ENCODE results near the gene CAMK2N2.
A peak's percentile ranks its signal among the peaks of the same experiment; 100 is the strongest.

Gene CAMK2N2

DNA sequence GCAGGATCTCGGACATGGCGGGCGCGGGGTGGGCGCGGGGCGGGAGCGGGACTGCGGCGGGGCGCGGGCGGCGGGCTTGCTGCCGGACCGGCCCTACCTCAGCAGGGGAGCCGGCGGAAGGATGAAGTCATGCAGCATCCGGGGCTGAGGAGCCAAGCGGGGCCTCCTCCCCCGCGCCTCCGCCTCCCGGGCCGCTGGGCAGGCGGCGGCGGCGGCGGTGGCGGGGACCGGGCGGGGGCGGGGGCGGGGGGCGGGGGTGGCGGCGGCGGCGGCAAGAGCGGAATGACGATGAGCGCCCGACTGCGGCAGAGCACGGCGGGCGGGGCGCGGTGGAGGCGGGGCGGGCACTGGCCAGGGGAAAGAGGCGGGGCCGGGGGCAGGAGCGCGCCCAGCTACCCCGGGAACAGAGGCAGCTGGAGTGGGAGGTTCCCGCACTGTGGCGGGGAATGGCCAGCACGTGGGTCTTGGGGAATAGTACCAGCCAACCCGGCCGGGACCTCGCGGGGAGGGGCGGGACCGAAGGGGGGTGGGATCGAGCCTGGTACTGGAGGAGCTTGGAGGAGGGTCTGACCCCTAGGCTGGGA is at the start of gene CAMK2N2:
TSS of gene CAMK2N2 (minus strand) at position 284 of the 584 bp plus-strand sequence. CDS start at position 16, 268 bp downstream.
- no peak for TF ChIP-seq CTCF (IDR thresholded peaks at IDR 0.05; ENCODE audit: low read depth, low read length)
- DNase-seq (ENCODE audit: extremely low read depth, low read depth), result no peak

- no peak for TF ChIP-seq CTCF (IDR thresholded peaks at IDR 0.05; ENCODE audit: low read depth, low read length)
- no peak for DNase-seq (ENCODE audit: extremely low read depth, low read depth)
Measured at GRCh38 chr3:184308744-184309143, 47.4 kb upstream of the CAMK2N2 start.

DNA sequence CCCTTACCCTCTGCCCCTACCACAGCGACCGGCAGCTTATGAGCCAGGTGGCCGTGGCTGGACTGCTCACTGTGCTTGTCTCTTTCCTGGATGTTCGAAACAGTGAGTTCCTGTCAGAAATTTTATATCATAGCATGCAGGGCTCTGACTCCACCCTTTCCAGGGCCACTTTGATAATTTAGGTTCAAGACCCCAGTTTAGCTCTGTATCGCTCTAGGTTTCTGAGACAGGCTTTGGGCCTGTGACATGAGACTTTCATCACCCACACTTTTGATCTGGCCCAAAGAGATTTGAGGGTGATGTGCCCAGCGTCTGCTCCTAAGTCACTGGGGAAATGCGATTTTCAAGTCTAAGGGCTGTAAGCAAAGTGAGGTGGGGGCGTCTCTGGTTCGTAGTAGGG is 46.6 kb upstream of the CAMK2N2 start:
- no peak for TF ChIP-seq CTCF (IDR thresholded peaks at IDR 0.05; ENCODE audit: low read depth, low read length)
- DNase-seq (ENCODE audit: extremely low read depth, low read depth), result no peak

DNA sequence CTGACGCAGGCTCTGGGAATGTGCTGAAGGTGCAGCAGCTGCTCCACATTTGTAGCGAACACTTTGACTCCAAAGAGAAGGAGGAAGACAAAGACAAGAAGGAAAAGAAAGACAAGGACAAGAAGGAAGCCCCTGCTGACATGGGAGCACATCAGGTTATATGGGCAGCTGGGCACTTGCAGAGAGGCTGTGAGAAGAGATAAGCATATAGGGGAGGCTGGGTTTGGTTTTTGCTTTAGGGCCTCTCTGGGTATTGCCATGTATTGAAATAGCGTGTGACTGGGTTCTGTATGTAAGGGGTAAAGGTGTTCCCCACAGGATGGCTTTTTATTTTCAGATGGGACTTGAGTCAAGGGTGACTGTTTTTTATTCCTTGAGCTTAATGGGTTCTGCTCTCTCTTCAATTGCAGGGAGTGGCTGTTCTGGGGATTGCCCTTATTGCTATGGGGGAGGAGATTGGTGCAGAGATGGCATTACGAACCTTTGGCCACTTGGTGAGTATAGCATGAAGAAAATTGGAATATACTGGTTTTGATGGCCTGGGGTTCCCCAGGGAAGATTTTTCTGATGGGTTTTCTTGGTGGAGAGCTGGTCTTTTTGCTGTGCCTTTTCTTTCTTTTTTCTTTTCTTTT is 45.1 kb upstream of the CAMK2N2 start:
- TF ChIP-seq CTCF (IDR thresholded peaks at IDR 0.05; ENCODE audit: low read depth, low read length), result no peak
- DNase-seq (ENCODE audit: extremely low read depth, low read depth), result no peak

- DNase-seq (ENCODE audit: extremely low read depth, low read depth), result no peak
- TF ChIP-seq CTCF (IDR thresholded peaks at IDR 0.05; ENCODE audit: low read depth, low read length), result peak; percentile 11
Measured at GRCh38 chr3:184305577-184305976, 44.2 kb upstream of the CAMK2N2 start.

DNA sequence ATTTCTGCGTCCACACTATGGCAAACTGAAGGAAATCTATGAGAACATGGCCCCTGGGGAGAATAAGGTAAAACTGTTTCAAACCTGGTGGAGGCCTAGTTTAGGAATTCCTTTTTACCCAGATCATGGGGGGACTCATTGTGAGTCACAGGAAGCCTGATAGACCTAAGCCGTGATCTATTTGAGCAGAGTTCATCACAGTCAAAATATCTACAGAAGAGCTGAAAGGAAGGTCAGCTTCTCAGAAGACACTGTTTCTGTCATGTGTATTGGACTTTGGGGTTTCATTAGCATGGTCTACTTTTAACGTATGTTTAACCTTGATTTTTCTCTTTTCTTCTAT is 39.0 kb upstream of the CAMK2N2 start:
- no peak for DNase-seq (ENCODE audit: extremely low read depth, low read depth)
- TF ChIP-seq CTCF (IDR thresholded peaks at IDR 0.05; ENCODE audit: low read depth, low read length), result no peak

- TF ChIP-seq CTCF (IDR thresholded peaks at IDR 0.05; ENCODE audit: low read depth, low read length), result no peak
- DNase-seq (ENCODE audit: extremely low read depth, low read depth), result no peak
Measured at GRCh38 chr3:184299488-184300377, 38.4 kb upstream of the CAMK2N2 start.
